GM21825 (cell line): Measurements from ENCODE around the gene SEL1L3.

ENCODE experiments used
- ATAC-seq: cut with Tn5 transposase; IDR thresholded peaks from one replicate; pipeline ENCODE4 v1.9.1; 2021; ENCODE audit warnings: mild to moderate bottlenecking, moderate library complexity; ENCODE audit not compliant: unreplicated experiment

The SEL1L3 gene

GRCh38 chr4:25857403-25857802 lies 5.4 kb downstream of the SEL1L3 start:
- no peak for ATAC-seq

DNA sequence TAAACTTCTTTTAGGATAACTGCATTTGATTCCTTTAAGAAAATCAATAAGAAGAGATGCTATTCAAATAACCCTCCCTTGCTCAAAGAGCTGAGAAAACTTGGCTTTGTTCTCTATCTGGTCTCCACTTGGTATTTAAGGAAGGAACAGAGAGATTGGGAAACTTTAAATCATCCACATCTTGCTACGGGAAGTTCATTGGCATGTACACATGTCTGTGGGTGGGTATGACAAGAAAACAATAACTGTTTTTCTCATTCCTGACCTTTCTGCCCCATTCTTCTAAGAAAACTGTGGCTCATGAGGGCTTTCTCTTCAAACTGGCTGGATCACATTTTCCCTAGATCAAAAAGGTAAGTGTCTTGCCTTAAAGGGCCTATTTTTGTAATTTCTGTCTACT lies 6.0 kb downstream of the SEL1L3 start:
- no peak for ATAC-seq

- ATAC-seq = no peak
Measured at GRCh38 chr4:25852103-25852502, 10.7 kb downstream of the SEL1L3 start.

DNA sequence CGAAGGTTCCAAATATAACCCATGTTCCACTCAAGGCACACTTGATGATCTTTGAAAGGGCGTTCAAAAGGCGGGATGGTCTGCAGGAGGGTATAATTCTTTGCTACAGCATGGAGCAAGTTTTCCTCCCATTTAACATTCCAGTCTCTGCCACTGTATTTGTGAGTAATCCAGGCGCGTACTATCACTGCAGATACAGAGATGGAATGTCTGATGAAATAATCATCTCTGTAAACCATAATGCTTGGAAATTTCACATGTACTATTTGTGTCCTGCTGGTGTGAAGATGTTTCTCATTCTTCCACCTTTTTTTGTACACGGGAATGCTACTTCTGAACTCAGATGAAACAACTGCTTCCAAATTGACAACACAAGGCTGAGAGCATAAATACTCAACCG lies 15.5 kb downstream of the SEL1L3 start:
- ATAC-seq = no peak

DNA sequence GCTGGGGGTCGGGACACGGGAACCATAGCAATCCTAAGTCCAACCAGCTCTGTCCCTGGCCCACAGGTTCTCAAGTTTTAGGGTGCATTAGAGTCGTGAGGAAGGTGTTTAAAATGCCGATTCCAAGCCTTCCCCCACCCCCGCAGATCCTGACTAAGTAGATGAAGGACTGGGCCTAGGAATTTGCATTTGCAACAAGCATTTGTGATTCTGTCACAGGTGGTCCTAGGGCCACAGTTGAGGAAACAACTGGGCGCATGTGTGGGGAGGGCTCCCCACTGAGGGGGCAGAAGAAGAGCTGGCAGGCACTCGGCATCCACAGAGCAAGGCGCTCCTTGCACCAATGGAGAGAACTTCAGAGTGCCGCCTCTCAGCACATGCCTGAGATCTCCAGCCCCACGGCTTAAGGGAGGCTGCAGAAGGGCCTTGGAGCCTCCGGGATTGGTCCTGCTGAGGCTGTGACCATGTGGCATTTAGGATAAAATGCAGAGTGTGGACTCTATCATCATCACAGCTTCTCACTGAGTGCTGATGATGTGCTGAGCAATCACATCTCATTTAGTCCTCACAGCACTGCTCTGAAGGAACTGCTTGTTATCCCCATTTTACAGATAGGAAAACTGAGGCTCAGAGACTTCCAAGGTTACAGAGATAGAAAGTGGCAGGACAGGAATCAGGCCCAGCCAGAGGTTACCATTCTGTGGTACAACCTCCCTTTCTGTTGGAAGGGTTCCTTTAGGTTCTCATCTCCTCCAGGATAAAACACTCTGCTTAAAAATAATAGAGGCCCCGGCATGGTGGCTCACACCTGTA lies 16.7 kb downstream of the SEL1L3 start:
- ATAC-seq = no peak

DNA sequence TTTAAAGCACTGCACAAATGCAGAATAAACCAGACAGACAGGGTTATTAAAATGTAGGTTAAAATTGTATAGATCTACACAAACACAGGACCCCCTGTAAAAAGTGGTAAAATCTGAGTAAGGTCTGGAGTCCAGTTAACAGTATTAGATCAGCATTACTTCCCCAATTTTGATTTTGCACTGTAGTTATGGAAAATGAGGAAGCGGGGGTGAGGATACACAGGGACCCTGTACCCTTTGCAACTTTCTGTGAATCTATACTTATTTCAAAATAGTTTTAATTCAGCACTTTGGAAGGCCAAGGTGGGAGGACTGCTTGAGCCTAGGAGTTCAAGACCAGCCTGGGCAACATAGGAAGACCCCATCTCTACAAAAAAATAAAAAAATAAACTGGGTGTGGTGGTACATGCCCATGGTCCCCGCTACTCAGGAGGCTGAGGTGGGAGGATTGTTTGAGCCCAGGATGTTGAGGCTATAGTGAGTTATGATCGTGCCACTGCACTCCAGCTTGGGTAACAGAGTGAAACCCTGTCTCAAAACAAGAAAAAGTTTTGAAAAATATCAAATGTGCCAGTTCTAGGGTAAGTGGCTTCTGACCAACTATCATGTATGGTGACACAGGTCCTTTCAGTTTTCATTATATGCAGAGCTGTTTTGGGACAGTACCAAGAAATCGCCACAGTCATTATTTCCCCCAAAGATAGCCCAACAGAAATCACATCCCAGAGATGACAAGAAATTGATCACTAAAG lies 17.7 kb downstream of the SEL1L3 start:
- ATAC-seq = no peak

DNA sequence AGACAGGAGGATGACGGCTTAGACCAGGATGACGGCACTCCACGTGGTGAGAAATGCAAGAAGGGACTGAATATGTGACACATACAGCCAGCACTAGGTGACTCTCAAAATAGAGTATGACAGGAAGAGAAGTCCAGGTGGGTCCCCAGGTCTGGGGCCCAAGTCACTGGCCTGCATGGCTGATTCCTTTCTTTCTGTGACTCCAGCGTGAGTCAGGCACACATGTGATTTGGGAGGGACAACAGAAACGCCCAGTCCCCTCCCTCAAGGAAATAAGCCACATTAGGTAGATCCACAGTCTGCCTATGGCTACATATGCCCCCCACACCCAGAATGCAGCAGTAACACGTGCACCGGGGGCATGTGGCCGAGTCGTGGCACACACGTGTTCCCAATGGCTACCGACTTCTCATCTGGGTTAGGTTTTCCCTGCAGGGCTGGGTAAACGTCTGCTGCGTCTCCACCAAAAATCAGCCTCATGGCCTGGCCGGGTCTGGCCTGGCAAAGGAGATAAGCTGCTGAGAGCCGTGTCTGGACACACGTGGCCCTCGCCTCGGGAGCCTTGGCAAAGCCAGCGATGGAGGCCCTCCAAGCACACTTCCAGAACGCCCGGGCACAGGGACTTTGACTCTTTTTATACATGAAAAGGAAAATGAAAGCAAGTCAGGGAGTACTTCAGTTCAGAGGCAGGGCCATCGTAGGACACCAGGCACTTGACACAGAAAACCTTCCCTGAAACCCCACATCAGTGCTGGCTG lies 19.3 kb downstream of the SEL1L3 start:
- no peak for ATAC-seq

GRCh38 chr4:25842229-25842845 lies 20.5 kb downstream of the SEL1L3 start:
- peak; percentile 78 for ATAC-seq

DNA sequence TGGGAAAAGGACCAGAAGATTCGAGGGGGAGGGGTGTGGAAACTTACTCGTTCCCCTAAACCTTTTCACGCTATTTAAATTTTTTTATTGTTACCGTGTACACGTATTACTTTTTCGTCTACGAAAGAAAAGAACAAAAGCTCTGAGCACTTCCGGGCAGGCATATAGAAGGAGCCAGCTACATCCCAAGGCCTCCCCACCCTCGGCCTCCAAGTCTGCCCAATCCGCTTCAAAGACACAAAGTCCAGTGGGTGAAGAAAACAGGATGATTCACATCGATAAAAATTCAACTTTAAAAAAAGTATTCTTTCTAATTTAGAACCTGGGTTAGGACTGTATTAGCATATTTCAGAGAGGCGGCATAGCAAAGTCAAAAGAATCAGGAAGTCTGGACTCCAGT lies 23.1 kb downstream of the SEL1L3 start:
- ATAC-seq = no peak

- no peak for ATAC-seq
Measured at GRCh38 chr4:25839233-25839632, 23.6 kb downstream of the SEL1L3 start.

DNA sequence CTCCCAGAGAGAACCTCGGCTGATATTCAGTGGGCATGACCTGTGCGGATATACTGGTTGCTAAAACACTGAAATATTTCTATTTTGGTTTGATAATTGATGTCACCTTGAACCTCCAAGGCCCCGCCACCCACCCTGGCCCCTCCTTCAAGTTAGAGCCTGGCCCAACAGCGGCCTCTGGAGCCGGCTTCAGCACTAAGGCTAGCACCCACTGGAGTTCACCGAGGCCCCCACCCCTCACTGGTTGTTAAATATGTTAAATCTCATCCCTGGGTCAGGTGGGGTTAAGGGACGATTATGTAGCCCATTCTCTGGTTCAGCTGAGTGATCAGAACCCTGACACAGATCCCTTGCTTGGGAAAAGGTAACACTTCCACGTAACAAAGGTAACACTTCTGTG lies 24.3 kb downstream of the SEL1L3 start:
- ATAC-seq = no peak

DNA sequence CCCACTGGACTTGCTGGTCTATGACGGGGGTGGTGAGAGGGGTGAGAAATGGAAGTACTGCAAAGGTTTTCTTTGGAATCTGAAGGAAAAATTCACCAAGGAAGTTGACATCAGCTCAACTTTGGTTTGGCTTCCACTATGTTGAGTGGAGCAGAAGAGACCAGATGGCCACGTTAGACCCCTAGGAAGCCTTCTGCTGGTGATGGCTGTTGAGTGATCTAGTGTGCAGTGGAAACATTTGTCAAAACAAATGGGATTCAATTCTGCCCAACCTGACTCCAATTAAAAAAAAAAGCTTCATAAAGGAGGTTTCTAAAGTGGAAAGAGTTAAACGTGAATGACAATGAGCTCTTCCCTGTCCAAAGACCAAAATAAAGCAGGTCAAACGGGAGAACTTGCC lies 25.7 kb downstream of the SEL1L3 start:
- no peak for ATAC-seq

DNA sequence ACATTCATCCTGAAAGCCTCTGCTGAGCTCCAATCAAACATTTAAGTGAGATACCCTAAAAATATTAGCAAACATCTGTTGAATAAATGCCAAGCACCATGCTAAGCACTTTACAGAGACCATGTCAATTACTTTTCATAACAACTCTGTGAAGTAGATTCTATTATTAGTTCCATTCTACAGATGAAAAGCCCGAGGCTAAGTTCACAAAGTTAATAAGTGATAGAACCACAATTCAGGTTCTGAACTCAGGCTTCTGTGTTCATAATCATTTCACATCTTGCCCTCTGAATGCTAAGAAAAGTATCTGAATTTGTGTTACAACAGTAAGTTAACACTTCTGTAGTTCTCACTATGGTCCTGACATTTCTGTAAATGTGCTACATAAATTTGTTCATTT lies 27.4 kb downstream of the SEL1L3 start:
- ATAC-seq = no peak

DNA sequence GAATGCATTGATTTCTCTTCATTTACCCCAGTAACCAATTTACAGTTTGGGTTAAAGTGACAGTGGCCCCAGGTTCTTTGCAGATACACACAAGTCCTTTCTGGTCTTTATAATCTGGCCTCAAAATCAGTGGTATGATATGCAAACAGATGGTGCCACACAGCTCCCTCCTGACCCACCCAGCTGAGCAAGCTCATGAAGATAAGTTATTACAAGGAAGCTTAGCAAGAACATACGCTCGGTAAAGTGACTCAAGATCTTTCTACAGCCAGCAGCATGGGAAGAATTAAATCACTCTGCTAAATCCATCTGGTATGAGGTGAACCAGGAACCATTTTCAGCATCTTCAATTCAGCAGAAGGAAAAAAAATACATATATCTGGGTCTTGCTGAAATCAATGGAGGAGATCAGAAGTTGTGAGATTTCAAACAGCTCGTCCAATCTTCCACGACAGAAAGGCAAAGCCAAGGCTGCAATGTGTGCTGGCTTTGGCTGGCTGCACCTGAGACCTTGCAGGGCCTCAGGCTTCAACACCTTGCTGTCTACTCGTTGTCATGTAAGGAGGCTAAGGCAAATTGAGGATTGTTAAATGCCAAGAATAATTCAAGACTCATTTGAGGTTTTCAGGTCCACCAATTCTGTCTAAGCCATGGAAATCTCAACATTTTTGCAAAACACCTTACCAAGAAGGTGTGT lies 28.2 kb downstream of the SEL1L3 start:
- ATAC-seq = no peak

- no peak for ATAC-seq
Measured at GRCh38 chr4:25830548-25830947, 32.2 kb downstream of the SEL1L3 start.

GRCh38 chr4:25827897-25828296 lies 34.9 kb downstream of the SEL1L3 start:
- ATAC-seq = no peak

DNA sequence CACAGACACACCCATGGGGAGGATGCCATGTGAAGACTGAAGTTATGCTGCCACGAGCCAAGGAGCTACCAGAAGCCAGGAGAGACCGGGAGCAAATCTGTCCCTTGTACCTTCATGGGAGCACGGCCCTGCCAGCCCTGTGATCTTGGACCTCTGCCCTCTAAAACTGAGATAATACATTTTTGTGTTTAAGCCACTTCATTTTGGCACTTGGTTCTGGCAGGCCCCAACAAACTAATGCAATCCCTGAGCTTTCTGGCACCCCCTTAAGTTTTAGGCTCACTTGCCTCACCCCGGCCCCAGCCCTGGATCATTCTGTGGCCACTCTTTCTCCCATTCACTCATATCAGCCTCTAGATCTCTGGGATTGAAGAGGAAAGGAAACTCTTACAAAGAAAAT lies 35.4 kb downstream of the SEL1L3 start:
- ATAC-seq = no peak

DNA sequence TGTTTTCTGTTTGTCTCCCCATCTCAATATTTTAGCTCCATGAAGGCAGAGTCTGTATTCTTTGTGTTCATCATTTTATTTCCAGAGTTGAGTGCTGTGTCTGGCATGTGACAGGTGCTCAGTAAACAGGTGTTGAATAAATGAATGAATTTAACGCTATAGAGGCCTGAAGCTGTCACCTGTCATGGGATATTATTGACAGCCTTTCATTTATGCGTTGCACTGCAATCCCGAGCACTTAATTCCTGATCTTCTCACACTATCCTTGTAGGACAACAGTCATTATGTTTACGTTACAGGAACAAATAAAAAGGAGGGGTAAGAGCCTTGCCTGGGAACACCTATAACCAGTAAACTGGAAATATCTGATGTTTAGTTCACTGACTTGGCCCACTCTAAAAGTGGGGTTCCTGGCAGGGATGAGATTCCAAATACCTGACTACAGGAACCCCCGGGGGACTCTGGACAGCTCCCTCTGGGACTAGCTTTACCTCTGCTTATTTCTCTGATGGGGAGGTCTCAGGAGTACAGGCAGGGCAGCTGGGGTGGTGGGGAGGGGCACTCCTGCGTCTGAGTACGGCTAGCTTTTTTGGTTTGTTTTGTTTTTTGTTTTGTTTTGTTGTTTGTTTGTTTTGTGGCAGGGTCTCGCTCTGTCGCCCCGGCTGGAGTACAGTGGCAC lies 36.6 kb downstream of the SEL1L3 start:
- ATAC-seq = no peak

DNA sequence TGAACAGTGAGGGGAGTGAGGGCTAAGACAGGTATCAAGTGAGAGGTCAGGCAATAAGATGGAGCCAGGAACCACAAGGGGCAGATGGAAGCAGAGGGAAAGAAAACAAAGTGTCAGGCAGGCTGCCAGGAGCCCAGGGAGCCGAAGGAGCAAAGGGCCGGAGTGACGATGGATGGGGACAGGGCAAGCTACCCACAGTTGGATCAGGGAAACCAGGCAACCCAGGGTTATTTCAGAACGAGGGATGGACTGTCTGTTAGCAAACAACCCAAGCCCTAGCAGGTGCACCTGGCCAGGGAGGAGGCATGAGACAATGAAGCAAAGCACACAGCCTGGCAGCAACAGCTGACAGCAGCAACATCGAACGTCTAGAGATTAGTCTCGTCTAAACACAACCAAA lies 39.2 kb downstream of the SEL1L3 start:
- no peak for ATAC-seq

GRCh38 chr4:25821899-25822298 lies 40.9 kb downstream of the SEL1L3 start:
- no peak for ATAC-seq
